ENCODE data around the gene TCF4.

- no peak for TF ChIP-seq CTCF (IDR thresholded peaks at IDR 0.05)
- no peak for TF ChIP-seq EP300 (IDR thresholded peaks at IDR 0.05)
- TF ChIP-seq POLR2A (IDR thresholded peaks at IDR 0.05) = no peak
Observed at GRCh38 chr18:55232506-55232905, 355.5 kb downstream of the TCF4 start.

Data from upper lobe of left lung (tissue), 4 donors.